ENCODE measurements around the gene USP5.
"Not testable (repeated sequence)": the region's sequence is repeated elsewhere in the genome, so short reads cannot be mapped to it uniquely, and the experiment has no call there.

Gene USP5

DNA sequence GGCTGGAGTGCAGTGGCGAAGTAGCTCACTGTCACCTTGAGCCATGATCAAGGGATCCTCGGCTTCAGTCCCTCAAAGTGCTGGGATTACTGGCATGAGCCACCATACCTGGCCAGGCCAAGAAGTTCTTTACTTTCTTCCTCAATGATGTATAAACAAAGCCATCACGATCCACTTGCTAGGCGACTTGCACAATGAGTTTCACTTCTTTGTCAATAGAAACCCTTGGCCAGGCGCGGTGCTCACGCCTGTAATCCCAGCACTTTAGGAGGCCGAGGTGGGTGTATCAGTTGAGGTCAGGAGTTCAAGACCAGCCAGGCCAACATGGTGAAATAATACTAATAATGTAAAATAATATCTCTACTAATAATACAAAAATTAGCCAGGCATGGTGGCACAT is 35.5 kb downstream of the USP5 start:
- peaks cover 27% of the 10 kb centered on the region for H3K36me3 Mint-ChIP-seq (ENCODE audit: low read depth)
- peak overlapping the region; percentile 68 for H3K27ac Mint-ChIP-seq
- H3K27me3 Mint-ChIP-seq: no peaks in the 10 kb centered on the region
- H3K4me3 Mint-ChIP-seq: no peak overlapping the region
- intact Hi-C loops (cut with micrococcal nuclease): no loop called here
- H3K4me1 Mint-ChIP-seq (ENCODE audit: low read depth): peaks cover 26% of the 10 kb centered on the region
- no peaks in the 10 kb centered on the region for H3K9me3 Mint-ChIP-seq

GRCh38 chr12:6888360-6888759 is 36.4 kb downstream of the USP5 start:
- peaks cover 26% of the 10 kb centered on the region for H3K4me1 Mint-ChIP-seq (ENCODE audit: low read depth)
- H3K27me3 Mint-ChIP-seq: no peaks in the 10 kb centered on the region
- intact Hi-C loops (cut with micrococcal nuclease): no loop called here
- H3K27ac Mint-ChIP-seq: no peak overlapping the region
- H3K36me3 Mint-ChIP-seq (ENCODE audit: low read depth): peaks cover 18% of the 10 kb centered on the region
- H3K9me3 Mint-ChIP-seq: no peaks in the 10 kb centered on the region
- H3K4me3 Mint-ChIP-seq: no peak overlapping the region

GRCh38 chr12:6888794-6889193 is 36.8 kb downstream of the USP5 start:
- H3K27ac Mint-ChIP-seq; intact Hi-C loops (cut with micrococcal nuclease); H3K4me3 Mint-ChIP-seq; H3K27me3 Mint-ChIP-seq; H3K9me3 Mint-ChIP-seq: not testable (repeated sequence)
- Mint-ChIP-seq H3K36me3 (ENCODE audit: low read depth) (peaks cover 14% of the 10 kb centered on the region), H3K4me1 (ENCODE audit: low read depth) (peaks cover 26% of the 10 kb centered on the region)

GRCh38 chr12:6889775-6890573 is 38.0 kb downstream of the USP5 start:
- H3K9me3 Mint-ChIP-seq; H3K4me3 Mint-ChIP-seq; H3K27me3 Mint-ChIP-seq; H3K36me3 Mint-ChIP-seq (ENCODE audit: low read depth); intact Hi-C loops (cut with micrococcal nuclease): not testable (repeated sequence)
- peaks cover 37% of the 10 kb centered on the region for H3K4me1 Mint-ChIP-seq (ENCODE audit: low read depth)
- peak overlapping the region; percentile 93 for H3K27ac Mint-ChIP-seq

DNA sequence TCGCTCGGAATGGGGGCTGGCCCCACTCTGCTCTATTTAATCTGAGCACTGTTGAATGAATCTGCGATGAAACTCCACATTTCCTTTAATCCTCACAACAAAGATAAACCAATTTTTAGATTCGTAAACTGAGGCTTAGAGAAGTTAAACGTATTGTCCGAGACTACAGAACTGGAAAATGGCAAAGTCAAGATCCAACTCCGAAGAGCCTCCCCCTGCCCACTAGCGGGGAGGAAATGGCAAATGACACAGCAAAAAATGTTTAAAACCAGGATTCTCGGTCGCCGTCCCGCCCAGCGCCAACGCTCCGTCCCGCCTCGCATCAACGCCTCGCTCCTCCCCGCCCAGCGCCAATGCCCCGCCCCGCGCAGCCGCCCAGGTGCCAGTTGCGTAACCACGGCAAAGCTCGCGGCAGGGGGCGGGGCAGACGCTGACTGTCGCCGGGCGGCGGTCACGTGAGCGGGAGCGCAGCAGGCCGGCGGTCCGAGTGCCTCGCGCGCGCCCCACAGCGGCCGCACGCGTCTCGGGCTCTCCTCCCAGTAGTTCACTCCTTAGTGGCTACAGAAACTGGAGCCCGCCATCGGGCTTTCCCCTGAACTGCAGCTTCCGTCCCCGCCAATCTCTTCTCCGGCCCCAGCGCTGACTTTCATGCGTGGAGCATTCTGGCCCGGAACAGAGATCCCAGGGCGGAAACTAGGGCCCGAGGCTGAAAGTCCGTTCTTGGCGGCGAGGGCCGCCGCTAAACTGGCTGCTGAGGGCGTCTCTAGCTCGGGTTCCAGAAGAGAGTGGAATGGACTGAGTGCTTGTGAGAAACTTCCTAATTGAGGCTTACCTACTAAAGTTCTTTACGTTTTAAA is 39.1 kb downstream of the USP5 start:
- H3K4me3 Mint-ChIP-seq: peak overlapping the region; percentile 71
- H3K27ac Mint-ChIP-seq: peak overlapping the region; percentile 93
- H3K36me3 Mint-ChIP-seq (ENCODE audit: low read depth): no peaks in the 10 kb centered on the region
- H3K4me1 Mint-ChIP-seq (ENCODE audit: low read depth): peaks cover 33% of the 10 kb centered on the region
- no peaks in the 10 kb centered on the region for H3K9me3 Mint-ChIP-seq
- intact Hi-C loops (cut with micrococcal nuclease): loop anchor here (1.0 kb wide), 2 partner anchors 13 to 18 kb away; partner anchors contain the start of genes LRRC23 and SPSB2
- no peaks in the 10 kb centered on the region for H3K27me3 Mint-ChIP-seq

DNA sequence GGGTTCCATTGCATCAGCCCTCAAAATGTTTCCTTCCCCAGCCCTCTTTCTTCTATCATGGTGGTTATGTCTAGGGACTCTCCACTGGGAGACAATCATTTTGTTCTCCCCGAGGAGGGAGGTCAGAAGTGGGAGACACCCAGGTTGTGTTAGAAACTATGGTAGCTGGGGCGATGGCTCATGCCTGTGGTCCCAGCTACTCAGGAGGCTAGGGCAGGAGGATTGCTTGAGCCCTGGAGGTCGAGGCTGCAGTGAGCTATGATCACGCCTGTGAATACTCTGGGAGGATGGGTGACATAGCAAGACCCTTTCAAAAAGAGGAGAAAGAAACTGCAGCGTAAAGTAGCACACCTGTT is 39.7 kb downstream of the USP5 start:
- Mint-ChIP-seq H3K9me3 (no peaks in the 10 kb centered on the region), H3K4me3 (peak overlapping the region; percentile 71), H3K27me3 (no peaks in the 10 kb centered on the region), H3K27ac (peak overlapping the region; percentile 93), H3K36me3 (ENCODE audit: low read depth) (no peaks in the 10 kb centered on the region), H3K4me1 (ENCODE audit: low read depth) (peaks cover 31% of the 10 kb centered on the region)
- intact Hi-C loops (cut with micrococcal nuclease): loop anchor here (1.0 kb wide), 2 partner anchors 13 to 18 kb away; partner anchors contain the start of genes LRRC23 and SPSB2

GRCh38 chr12:6892683-6893082 is 40.7 kb downstream of the USP5 start:
- H3K4me1 Mint-ChIP-seq (ENCODE audit: low read depth): peaks cover 35% of the 10 kb centered on the region
- intact Hi-C loops (cut with micrococcal nuclease); H3K9me3 Mint-ChIP-seq; H3K36me3 Mint-ChIP-seq (ENCODE audit: low read depth); H3K27me3 Mint-ChIP-seq; H3K4me3 Mint-ChIP-seq; H3K27ac Mint-ChIP-seq: not testable (repeated sequence)

GRCh38 chr12:6894321-6894720 is 42.4 kb downstream of the USP5 start:
- Mint-ChIP-seq H3K4me1 (ENCODE audit: low read depth) (peaks cover 37% of the 10 kb centered on the region), H3K27me3 (no peaks in the 10 kb centered on the region), H3K4me3 (no peak overlapping the region), H3K9me3 (no peaks in the 10 kb centered on the region), H3K27ac (peak overlapping the region; percentile 30), H3K36me3 (ENCODE audit: low read depth) (no peaks in the 10 kb centered on the region)
- intact Hi-C loops (cut with micrococcal nuclease): no loop called here

DNA sequence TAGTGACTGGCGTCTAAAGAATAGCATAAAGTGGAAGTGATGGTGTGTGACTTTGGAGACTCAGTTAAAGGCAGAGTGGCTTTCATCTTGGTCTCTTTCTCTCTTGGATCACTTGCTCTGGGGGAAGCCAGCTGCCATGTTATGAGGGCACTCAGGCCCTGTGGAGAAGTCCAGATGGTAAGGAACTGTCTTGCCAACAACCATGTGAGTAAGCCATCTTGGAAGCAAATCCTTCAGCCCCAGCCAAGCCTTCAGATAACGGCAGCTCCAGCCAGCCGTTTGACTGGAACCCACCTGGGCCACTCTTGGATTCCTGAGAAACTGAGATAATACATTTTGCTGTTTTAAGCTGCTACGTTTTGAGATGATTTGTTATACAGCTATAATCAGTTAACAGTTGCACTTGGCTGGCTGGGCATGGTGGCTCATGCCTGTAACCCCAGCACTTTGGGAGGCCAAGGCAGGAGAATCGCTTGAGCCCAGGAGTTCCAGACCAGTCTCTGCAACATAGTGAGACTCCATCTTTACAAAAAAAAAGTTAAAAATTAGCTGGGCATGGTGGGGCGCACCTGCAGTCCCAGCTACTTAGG is 45.0 kb downstream of the USP5 start:
- H3K27me3 Mint-ChIP-seq: no peaks in the 10 kb centered on the region
- no peaks in the 10 kb centered on the region for H3K36me3 Mint-ChIP-seq (ENCODE audit: low read depth)
- no peak overlapping the region for H3K27ac Mint-ChIP-seq

DNA sequence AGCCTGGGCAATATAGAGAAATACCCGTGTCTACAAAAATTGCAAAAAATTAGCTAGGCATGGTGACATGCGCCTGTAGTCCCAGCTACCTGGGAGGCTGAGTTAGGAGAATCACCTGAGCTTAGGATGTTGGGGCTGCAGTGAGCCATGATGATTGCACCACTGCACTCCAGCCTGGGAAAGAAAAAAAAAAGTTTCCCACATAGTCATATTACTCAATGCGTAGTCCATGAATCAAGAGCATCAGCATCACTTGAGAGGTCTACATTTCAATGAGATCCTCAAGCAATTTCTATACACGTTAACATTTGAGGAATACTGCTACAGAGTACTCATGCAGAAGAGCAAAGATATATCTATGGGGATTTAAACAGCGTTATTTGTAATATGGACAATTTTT is 47.5 kb downstream of the USP5 start:
- intact Hi-C loops (cut with micrococcal nuclease): no loop called here
- peaks cover 23% of the 10 kb centered on the region for H3K4me1 Mint-ChIP-seq (ENCODE audit: low read depth)
- H3K36me3 Mint-ChIP-seq (ENCODE audit: low read depth): no peaks in the 10 kb centered on the region

More for the DNA sequence above, 45.0 kb downstream of the USP5 start:
- Mint-ChIP-seq H3K9me3 (no peaks in the 10 kb centered on the region), H3K4me3 (no peak overlapping the region), H3K4me1 (ENCODE audit: low read depth) (peaks cover 28% of the 10 kb centered on the region)
- intact Hi-C loops (cut with micrococcal nuclease): no loop called here

GRCh38 chr12:6899837-6900519 is 48.0 kb downstream of the USP5 start:
- Mint-ChIP-seq H3K27me3 (no peaks in the 10 kb centered on the region), H3K27ac (peak overlapping the region; percentile 62), H3K36me3 (ENCODE audit: low read depth) (no peaks in the 10 kb centered on the region), H3K9me3 (no peaks in the 10 kb centered on the region), H3K4me3 (peak overlapping the region; percentile 9), H3K4me1 (ENCODE audit: low read depth) (peaks cover 17% of the 10 kb centered on the region)
- intact Hi-C loops (cut with micrococcal nuclease): no loop called here

More for the DNA sequence above, 47.5 kb downstream of the USP5 start:
- Mint-ChIP-seq H3K9me3 (no peaks in the 10 kb centered on the region), H3K4me3 (no peak overlapping the region), H3K27me3 (no peaks in the 10 kb centered on the region), H3K27ac (peak overlapping the region; percentile 62)

DNA sequence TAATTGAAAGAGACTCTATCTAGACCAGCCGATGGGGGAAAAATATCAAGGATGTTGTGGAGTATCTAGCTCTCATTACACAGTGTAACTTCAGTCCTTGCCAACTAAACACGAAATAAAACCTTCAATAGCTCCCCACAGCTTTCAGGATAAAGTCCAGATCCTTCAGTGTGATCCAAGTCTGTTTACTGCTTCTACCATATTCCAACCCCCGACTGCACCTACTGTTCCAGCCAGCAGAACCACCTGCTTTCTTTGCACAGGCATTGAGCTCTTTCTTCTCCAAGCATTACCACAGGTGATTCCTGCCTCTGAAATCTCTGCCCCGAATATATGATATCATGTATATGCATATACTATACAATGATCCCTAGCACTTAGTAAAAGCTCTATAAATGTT is 50.5 kb downstream of the USP5 start:
- Mint-ChIP-seq H3K27me3 (no peaks in the 10 kb centered on the region), H3K4me1 (ENCODE audit: low read depth) (peaks cover 11% of the 10 kb centered on the region), H3K27ac (no peak overlapping the region), H3K36me3 (ENCODE audit: low read depth) (peaks cover under 1% of the 10 kb centered on the region), H3K4me3 (no peak overlapping the region), H3K9me3 (no peaks in the 10 kb centered on the region)
- intact Hi-C loops (cut with micrococcal nuclease): no loop called here

DNA sequence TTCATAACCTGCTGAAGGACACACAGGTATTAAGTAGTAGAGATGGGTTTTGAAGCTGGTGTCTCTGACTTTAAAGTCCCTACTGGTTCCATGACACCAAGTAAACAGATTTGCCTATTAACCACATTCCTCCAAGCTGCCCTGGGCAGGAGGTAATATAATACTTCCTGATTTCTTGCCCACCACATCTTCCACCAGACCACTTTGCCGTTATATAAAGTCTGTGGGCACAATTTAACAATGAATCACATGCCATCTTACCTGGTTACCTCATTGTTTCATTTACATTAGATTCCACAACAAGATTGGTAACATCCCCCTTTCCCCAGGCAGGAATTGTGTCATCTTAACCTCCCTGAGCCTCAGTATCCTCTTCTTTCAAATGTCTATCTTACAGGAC is 51.8 kb downstream of the USP5 start:
- Mint-ChIP-seq H3K27ac (no peak overlapping the region), H3K4me3 (no peak overlapping the region), H3K4me1 (ENCODE audit: low read depth) (peaks cover 11% of the 10 kb centered on the region), H3K36me3 (ENCODE audit: low read depth) (peaks cover 7% of the 10 kb centered on the region), H3K9me3 (no peaks in the 10 kb centered on the region), H3K27me3 (no peaks in the 10 kb centered on the region)
- intact Hi-C loops (cut with micrococcal nuclease): loop anchor here (1.0 kb wide), 1 partner anchor 12 kb away; no protein-coding TSS in a partner anchor
